HG03064 (cell line): ENCODE data around the gene ZNF48.

ENCODE experiments used
- ATAC-seq: cut with Tn5 transposase; IDR thresholded peaks from one replicate; pipeline ENCODE4 v1.9.1; 2021; ENCODE audit warnings: low read depth; ENCODE audit not compliant: unreplicated experiment

Gene ZNF48

GRCh38 chr16:30358577-30358936 lies 36.7 kb upstream of the ZNF48 start:
- ATAC-seq: no peak

GRCh38 chr16:30358990-30359870 lies 36.0 kb upstream of the ZNF48 start:
- ATAC-seq: no peak

DNA sequence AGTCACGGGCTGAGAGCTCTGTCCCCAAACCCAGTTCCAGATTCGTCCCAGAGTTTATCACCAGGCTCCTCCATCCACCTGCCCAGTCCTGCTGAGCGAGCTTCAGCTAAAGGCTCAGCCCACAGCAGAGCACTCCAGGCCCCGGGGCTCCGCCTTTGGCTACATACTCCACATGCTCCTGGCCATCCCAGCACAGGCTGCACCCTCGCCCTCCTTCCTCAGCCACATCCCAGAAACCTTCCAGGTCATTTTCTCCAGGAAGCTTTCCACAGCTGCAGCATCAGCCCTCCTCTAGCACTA lies 35.4 kb upstream of the ZNF48 start:
- no peak for ATAC-seq

DNA sequence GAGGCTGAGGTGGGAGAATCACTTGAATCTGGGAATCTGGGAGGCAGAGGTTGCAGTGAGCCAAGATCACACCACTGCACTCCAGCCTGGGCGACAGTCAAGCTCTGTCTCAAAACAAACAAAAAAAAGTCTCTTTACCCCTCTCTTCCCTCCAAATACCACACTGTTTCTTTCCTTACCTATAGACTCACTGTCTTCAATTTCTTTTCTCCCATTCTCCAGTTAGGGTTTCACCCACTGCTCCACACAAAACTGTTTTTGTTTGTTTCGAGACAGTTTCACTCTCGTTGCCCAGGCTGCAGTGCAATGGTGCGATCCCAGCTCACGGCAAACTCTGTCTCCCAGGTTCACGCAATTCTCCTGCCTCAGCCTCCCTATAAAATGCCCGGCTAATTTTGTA lies 34.0 kb upstream of the ZNF48 start:
- no peak for ATAC-seq

DNA sequence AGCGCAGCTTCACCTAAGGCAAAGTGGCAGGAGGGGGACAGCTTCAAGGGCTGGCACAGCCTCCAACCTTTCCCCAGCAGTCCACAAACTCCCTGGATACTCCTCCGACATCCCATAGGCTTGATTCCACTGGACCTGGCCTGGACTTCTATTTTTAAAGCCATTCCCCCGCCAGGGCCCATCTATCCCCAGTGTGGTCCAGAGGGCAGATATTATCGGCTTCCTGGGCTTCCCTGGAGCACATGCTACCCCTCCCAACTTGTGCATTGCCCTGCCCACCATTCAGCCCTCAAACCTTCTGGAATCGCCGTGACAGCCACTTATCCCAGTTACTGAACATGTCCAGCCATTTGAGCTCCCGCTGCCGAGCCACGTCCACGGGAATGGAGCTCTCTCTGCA lies 30.0 kb upstream of the ZNF48 start:
- no peak for ATAC-seq

- ATAC-seq: no peak
These were observed 28.7 kb upstream of the ZNF48 start for GRCh38 chr16:30366511-30366910.

GRCh38 chr16:30367349-30368009 lies 27.7 kb upstream of the ZNF48 start:
- ATAC-seq: no peak

DNA sequence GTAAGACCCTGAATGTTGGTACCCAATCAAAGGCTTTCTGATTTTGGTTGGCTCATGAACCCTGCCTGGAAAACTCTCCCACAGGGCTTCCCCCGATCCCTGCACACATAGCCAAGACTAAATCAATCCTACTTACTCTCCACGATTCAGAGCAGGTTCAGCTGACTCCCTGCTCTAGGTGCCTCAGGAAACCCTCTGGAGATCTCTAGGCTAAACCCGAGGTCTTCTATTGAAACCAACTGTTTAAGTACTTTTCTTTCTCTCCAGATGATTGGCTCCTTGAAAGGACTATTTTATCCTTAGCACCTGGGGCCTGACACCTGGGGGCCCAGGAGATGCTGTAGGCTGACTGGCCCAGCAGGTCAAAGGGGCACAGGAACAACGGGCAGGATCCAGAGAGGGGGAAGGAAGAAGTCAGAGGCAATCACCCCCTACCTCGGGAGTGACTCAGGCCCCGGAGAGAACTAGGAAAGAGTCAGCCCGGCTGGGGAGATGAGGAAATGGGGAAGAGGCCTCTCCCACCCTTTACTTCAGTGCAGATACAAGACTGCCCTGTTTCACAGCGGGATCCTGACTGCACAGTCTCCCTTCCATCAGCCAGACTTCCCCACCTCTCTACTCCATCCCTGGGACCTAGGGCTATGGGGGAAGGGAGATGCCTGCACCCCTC lies 27.0 kb upstream of the ZNF48 start:
- ATAC-seq: no peak

GRCh38 chr16:30368792-30369090 lies 26.5 kb upstream of the ZNF48 start:
- no peak for ATAC-seq

DNA sequence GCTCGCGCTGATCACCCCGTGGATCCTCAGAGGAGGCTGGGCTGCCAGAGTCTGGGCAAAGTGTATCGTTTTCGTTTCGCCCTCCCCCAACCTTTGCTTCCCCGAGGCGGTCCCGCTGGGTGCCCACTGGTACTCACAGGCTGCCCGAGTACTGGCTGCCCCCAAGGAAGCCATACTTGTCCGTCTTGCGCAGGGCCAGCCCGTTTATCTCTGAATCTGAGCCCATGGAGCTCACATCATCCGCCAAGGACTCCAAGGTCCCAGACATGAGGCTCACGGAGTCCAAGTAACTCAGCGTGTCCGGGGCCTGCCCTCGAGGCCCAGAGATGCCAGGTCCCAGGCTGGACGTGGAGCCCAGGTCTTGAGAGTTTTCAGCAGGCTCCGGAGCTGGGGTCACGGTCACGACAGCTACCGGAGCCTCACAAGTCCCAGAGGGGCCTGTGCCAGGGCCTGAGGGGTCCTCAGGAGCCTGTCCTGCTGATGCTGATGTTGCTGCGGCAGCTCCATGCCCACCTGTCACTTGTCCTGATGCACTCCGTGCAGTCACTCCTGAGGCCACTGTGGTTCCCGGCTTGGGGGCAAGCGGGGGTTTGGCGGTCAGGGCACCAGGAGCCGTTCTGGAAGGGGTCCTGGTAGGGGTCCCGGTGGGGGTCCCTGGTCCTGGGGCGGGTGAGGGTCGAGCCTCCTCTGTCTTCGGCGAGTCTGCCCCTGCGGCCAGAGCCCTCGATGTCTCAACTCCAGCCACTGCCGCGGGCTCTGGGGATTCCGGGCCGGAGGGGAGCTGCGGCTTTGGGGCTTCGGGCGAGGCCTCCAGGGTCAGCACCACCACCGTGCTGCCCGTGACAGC lies 25.9 kb upstream of the ZNF48 start:
- no peak for ATAC-seq

DNA sequence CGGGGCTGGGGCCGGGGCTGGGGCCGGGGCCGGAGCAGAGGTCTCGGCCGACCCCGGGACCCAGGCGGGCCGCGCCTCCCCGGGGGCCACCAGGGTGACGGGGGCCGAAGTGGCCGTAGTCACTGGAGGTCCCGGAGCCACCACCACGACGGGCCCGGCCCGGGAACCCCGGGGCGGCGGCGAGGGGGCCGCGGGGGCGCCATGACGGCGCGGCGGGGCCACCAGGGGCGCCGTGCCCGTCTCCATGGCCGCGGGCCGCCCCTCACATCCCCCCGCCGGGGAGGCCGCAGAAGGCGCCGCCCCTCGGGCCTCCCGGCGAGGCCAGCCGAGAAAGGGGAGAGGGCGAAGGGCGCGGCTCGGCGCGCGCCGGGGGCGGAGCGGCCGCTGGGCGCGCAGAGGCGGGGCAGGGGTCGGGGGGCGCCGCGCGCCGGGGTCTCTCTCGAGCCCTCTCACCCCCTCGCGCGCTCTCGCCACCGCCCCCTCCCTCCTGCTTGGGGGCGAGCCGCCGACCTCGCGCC lies 25.2 kb upstream of the ZNF48 start:
- no peak for ATAC-seq

DNA sequence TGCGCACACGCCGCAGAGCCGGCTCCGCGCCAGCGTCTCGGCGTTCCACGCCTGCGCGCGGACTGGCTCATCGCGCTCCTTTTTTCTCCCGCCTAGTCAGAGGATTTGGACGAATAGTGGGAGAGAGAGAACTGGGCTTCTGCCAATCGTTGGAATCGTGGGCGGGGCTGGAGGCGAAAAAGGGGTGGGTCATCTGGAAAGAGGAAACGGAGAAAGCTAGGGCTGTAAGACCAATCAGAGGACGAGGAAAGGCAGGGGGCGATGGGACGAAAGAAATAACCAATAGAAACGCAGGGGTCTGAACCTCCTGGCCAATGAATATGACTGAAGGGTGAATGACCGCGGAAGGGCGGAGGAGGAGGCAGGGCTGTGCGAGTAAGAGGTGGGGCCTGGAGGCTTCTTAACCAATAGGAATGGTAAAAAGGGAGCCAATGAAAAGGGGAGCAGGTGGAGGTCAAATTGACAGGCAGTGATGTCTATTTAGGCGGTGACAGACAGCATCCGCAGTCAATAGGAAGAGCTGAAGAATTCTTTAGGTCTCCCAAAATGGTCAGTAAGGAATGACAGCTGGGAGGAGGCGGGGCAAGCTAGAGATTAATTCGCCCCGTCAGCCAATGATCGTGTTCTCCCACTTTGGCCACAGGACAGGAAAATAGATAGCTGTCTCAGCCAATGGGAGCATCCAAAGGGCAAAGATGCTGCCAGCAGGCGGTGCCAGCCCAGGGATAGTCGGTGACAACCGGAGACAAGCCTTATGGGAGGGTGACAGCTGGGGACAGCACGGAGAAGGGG lies 24.6 kb upstream of the ZNF48 start, which contains the start of gene TBC1D10B:
TBC1D10B (minus strand) TSS at position 39 of the 792 bp plus-strand sequence. CDS start 311 bp downstream, outside the sequence.
- peak; percentile 64 for ATAC-seq

GRCh38 chr16:30371248-30371816 lies 23.9 kb upstream of the ZNF48 start:
- ATAC-seq: no peak

DNA sequence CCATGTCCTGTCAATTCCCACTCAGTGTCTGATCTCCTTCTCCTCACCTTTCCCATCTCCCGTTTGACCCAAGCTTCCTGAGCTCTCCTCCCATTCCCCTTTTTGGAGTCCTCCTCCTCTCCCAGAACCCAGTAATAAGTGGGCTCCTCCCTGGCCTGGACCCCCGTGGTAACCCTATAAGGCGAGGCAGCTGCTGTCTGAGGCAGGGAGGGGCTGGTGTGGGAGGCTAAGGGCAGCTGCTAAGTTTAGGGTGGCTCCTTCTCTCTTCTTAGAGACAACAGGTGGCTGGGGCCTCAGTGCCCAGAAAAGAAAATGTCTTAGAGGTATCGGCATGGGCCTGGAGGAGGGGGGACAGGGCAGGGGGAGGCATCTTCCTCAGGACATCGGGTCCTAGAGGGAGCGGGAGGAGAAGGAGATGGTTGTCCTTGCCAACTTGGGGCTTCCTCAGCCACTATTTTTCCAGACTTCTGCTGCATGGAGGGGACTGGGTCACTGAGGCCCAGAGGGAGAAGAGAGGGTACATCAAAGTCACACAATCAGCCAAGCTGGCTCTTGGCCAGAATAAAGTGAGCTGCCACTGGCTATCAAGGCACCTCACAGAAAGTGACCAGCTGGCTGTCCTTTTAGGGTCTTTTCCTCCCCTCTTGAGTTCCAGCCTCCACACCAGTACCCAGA lies 23.0 kb upstream of the ZNF48 start:
- ATAC-seq: no peak

- no peak for ATAC-seq
These were observed 22.5 kb upstream of the ZNF48 start for GRCh38 chr16:30372725-30373124.

DNA sequence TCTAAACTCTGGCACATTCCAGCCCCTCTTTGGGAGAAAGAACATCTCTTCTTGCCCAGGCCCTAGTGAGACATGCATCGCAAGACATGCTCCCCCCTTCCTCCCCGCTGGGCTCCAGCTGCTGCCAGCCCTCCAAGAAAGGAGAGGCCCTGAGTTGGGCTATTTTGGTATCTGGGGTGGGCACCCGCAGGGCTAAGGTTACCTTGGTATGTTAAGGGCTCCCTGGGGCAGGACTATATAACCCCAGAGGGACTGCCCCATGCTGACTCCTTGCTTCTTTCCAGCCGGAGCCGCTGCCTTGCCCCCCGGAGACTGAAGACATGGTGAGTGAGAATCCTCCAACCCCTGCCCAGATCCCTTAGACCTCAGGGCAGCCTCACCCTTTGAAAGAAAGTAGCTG lies 20.7 kb upstream of the ZNF48 start, which contains the start of gene MYL11:
MYL11 (plus strand) TSS at position 265 of the 400 bp plus-strand sequence; CDS start at position 321, 56 bp downstream.
- no peak for ATAC-seq

GRCh38 chr16:30375864-30376263 lies 19.4 kb upstream of the ZNF48 start:
- ATAC-seq: no peak

DNA sequence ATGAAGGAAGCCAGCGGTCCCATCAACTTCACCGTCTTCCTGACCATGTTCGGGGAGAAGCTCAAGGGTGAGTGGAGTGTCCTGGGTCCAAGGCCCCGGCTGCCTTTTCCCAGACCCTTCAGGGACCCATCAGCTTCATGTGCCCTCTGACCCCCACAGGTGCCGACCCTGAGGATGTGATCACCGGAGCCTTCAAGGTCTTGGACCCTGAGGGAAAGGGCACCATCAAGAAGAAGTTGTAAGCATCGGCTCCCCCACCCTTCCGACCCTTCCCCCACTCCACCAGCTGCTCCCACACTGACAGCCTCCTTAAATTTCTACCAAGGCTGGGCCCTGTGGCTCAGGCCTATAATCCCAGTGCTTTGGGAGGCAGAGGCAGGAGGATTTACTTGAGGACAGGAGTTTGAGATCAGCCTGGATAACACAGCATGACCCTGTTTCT lies 18.7 kb upstream of the ZNF48 start:
- no peak for ATAC-seq
